OCI-LY3 (cell line): ENCODE data around the gene MOB3B.

Experiments
- CTCF ChIP-seq: fragments of 200-600, 300-600 bp; sonication (generic); IDR thresholded peaks from 2 replicates; pipeline ENCODE4 v1.5.1; 2014; ENCODE audit warnings: antibody characterized with exemption, low read length, low read depth
- EZH2phosphoT487 ChIP-seq: fragments of 200-600 bp; shearing (Covaris generic); IDR thresholded peaks from 2 replicates; pipeline ENCODE4 v1.6.1; 2018; ENCODE audit warnings: antibody characterized with exemption, mixed run types, low read depth

DNA sequence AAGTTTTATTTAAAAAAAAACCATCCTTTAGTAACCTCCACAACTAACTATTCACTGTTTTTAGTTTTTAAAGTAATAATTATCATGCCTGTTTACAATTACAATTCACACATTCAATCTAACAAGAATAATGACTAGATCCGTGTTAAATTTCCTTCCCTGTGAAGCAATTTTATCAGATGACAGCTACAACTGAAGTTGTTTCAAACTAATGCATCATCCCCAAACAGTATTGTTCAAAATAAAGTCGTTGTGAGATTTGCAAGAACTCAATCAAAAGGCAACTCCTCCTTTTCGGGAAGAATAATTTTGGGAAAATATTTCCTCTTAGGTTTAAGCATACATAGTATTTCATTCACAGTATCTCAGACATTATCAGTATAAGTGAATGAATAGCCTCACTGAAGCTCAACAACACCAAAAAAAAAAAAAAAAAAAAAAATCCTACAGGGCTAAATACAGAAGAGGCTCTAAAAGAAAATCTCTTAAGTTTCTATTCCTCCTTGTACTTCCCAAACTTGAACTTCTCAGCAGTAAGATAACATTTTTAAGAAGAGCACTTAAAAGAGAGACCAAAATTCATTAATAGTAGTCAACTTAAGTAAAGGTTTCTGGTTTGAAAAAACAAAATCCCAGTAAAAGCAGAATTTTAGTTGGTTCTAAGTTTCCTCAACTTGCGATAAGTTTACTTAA lies 34.3 kb upstream of the MOB3B start:
- no peak for TF ChIP-seq CTCF
- no peak for TF ChIP-seq EZH2phosphoT487
